GM21576 (cell line): Measurements from ENCODE around the gene DNAH7.
A peak's percentile ranks its signal among the peaks of the same experiment; 100 is the strongest.
"Not testable (repeated sequence)": the region's sequence is repeated elsewhere in the genome, so short reads cannot be mapped to it uniquely, and the experiment has no call there.

Source experiments
- ATAC-seq: cut with Tn5 transposase; IDR thresholded peaks from one replicate; pipeline ENCODE4 v1.9.1; 2021; ENCODE audit warnings: mild to moderate bottlenecking, moderate library complexity; ENCODE audit not compliant: unreplicated experiment

Gene DNAH7

DNA sequence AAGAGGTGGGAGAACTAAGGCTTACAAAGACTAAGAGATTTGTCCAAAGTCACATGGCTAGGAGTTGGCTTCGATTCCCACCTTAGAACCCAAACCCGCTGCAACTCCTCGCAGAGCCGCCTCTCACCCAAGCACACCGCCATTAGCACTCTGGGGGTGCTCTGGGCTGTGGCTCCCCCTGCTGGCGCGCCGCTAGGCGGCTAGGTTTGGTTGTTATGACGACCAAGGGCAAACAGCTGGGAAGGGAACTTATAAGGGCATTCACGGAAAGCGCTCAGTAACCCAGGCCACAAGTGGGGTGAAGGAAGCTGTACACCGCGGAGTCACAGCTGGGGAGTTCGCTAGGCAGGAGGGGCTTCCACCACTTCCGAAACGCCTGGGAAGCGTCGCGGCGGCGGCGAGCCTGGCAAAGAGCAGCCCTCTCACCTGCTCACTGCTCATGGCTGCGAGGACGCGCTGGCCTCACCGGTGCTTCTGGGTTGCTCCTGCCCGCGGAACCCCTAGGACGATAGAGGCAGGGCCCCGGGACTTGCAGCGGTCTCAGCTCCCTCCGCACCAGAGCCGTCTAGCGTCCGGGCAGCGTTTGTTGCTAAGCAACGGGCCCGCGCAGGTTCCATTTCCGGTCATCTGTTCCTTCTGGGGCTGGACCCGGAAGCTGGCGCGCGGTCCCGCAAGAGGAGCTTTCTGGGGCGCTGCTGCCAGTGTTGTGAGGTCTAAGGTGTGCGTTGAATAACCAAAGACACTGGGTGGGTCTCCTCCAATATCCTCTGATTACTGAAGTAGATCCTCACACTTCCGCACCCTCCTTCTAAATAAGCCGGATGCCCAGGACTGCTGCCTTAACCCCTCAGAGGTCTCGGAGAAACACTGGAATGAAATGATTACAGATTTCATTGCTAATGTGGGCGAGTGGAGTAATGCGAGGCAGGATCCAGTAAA lies at the start of gene DNAH7:
DNAH7 (minus strand) TSS at position 567 of the 939 bp plus-strand sequence; CDS start at position 441, 126 bp downstream.
- peak; percentile 99 for ATAC-seq

- no peak for ATAC-seq
Observed at GRCh38 chr2:196117214-196117705, 48.6 kb upstream of the DNAH7 start.

DNA sequence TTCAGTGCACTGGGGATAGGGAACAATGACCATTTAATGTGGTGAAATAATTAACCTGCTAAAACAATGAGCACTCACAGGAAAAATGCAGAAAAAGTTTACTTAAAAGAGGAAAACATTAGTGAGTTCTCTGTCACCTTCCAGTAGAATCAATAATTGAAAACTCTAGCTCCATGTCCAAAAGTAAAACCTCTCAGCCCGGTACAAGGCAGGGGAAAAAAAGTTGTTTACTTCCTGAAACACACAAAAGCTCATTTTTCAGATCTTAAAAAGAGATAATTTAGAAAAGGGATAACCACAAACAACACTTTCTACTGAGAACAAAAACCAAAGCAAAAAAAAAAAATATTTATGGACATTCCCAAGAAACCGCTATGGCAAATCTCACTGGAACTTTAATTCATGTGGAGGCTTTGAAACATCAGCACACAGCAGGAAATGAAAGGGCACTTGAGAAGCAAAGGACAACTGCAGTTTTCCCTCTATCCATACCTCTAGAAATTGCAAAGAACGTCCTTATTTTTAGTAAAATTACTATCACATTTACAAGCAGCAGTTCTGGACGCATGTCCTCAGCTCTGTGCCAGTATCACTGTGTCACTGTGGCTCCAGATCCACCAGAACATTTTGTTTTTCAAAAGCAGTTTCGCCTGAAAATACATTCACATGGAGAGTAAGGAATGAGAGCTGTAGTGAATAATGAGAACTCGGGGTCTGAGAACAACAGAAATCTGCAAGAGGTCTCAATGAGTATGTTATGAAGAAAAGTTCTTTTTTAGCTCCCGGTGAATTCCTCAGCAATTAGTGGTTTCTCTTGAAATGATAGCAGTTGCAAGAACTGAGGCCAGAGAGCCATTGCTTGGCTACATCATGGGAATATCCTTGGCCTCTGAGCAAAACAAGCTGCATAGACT lies 44.7 kb upstream of the DNAH7 start:
- ATAC-seq: no peak

- ATAC-seq: no peak
Observed at GRCh38 chr2:196112418-196113034, 43.9 kb upstream of the DNAH7 start.

GRCh38 chr2:196108604-196109003 lies 40.0 kb upstream of the DNAH7 start:
- no peak for ATAC-seq

DNA sequence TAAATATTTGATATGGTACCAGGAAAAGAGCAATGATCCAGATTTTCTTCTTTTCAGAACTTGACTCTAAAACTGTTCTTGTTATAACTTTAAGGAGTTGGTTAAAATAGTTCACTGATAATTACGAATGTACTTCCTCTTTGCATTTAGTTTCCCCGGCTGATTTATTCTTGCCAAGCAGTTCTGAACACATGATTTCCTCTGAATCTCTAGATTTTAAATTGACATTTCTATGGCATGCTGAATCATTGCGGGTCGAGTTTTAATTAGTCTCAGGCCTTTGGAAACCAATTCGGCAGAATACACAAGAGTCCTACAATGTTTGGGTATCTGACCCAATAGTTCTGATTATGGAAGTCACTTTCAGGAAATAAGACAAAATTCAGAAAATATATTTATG lies 37.3 kb upstream of the DNAH7 start:
- ATAC-seq: no peak

DNA sequence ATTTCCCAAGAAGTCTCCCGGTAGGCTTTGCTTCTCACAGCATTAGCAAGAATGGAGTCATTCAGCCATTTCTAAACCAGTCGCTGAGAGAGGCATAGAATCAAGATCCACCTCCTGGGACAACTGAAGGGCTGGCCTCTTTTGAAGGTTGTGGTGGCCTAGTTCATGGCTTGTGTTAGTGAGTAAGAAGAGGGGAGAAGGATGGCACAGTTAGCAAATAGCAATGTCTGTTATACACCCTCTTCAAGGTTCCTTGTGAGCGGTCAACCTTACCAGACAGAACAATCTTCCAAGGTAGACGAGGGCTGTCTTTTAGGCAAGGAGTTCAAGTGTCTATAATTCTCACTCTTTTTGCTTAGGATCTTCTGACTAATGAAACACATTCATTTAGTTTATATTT lies 35.4 kb upstream of the DNAH7 start:
- ATAC-seq: no peak

DNA sequence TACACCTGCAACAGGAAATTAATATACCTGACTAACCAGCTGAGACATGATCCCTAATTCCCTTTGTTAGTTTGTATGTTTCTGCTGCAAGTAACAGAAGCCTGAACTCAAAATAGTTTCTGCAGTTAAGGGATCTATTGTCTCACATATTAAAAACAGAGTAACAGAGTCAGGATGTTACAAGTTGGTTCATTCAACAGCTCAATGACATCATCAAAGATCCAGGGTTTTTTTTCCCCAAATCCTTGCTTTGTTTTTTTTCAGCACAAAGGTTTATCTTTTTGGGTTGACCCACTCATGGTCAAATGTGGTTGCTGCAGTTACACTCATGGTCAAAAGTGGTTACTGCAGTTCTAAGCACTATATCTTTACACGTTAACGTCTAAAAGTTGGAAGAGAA lies 35.0 kb upstream of the DNAH7 start:
- no peak for ATAC-seq

DNA sequence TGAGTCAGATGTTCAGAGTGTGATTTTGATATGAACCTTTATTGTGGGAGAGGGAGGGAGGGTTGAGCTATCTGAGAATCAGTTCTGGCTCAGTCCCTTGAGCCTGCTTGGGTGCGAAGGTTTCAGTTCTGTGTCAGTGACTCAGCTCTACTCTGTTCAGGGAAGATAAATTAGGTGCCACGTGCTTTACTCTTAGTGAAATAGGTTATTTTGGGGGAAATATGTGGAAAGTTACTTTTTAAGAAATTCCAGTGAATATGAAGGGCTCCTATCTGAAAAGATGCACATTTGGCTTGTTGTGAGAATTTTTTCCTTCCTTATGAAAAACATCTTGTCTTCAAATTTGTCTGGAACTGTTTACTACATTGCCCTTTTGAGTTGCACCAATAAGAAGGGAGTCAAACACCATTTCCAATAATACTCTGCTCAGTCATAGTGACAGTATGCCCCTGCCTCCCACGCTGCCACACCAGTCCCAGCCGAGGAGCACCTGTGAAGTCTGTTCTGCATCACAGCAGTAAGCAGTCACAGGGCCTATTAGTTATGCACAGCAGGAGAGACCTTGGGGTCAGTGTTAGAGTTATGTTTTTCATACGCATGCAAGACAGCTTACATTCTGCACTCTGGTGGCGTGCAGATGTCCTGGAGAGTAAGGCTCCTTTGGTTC lies 32.8 kb upstream of the DNAH7 start:
- peak; percentile 97 for ATAC-seq

- no peak for ATAC-seq
Observed at GRCh38 chr2:196099916-196100315, 31.3 kb upstream of the DNAH7 start.

DNA sequence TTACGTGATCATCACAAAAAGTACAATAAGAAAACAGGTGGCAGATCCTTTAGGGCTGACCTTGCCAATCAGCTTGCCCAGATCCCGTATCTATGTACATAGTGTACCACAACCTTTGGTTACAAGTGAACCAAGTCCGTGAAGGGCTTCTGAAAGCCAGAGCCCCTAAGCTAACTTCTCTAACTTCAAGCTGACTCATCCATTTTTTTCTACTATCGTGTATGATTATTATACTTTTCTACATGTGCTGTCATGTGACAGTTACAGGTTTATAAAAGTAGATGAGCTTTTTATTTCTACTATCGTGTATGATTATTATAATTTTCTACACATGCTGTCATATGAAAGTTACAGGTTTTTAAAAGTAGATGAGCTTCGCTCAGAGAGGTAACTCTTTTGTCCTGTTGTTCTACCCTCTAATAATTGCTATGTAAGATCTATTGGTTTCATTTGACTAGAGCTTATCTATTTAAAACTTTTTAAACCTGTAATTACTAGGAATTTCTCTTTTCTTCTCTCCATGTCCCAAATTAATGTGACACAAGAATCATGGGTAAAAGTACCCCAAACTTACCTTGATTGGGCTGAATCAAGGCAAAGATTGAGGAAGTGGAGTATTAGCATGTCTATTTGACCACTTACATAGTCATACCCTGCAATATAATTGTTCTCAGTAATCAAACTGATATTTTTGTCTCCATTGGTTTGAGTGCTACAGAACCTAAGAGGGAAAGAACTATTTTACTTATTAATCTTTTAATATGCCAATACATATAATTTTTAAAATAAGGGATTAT lies 29.4 kb upstream of the DNAH7 start:
- no peak for ATAC-seq

- ATAC-seq: no peak
Observed at GRCh38 chr2:196096982-196097745, 28.5 kb upstream of the DNAH7 start.

DNA sequence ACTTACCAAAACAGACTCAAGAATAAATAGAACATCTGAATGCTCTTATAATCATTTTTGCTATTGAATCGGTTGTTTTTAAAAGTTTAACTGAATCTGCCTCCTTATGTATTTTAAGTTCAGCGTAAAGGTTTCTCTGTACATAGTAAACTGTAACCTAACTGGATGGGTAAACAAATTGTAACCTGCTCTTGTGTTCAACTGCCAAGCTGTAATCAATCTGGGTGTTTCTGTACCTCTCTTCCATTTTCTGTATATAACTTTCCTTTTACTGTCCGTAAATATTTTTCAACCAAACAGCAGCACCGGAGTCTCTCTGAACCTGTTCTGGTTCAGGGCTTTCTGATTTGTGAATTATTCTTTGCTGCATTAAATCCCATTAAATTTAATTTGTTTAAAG lies 27.6 kb upstream of the DNAH7 start:
- no peak for ATAC-seq

DNA sequence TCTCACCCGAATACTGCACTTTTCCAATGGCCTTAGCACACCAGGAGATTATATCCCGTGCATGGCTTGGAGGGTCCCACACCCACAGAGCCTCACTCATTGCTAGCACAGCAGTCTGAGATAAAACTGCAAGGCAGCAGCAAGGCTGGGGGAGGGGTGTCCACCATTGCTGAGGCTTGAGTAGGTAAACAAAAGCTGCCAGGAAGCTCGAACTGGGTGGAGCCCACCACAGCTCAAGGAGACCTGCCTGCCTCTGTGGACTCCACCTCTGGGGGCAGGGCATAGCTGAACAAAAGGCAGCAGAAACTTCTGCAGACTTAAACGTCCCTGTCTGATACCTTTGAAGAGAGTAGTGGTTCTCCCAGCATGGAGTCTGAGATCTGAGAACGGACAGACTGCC lies 20.8 kb upstream of the DNAH7 start:
- not testable (repeated sequence) for ATAC-seq

GRCh38 chr2:196088203-196088602 lies 19.6 kb upstream of the DNAH7 start:
- no peak for ATAC-seq

GRCh38 chr2:196086517-196087368 lies 18.1 kb upstream of the DNAH7 start:
- no peak for ATAC-seq

DNA sequence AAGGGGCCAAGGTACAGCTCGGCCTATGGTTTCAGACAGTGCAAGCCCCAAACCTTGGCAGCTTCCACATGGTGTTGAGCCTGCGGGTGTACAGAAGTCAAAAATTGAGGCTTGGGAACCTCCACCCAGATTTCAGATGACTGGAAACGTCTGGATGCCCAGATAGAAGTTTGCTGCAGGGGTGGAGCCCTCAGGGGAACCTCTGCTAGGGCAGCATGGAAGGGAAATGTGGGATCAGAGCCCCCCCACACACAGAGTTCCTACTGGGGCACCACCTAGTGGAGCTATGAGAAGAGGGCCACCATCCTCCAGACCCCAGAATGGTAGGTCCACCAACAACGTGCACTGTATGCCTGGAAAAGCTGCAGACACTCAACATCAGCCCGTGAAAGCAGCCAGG lies 15.0 kb upstream of the DNAH7 start:
- no peak for ATAC-seq

- ATAC-seq: no peak
Observed at GRCh38 chr2:196080526-196080925, 11.9 kb upstream of the DNAH7 start.
